ENCODE results near the gene NREP. TPM values are rescaled to one million over a fixed set of nuclear protein-coding genes. Genes with fewer than 3 reads are reported as not detected.

The NREP gene
- total RNA-seq, 1 experiment from 2014 or later, result 160 TPM

DNA sequence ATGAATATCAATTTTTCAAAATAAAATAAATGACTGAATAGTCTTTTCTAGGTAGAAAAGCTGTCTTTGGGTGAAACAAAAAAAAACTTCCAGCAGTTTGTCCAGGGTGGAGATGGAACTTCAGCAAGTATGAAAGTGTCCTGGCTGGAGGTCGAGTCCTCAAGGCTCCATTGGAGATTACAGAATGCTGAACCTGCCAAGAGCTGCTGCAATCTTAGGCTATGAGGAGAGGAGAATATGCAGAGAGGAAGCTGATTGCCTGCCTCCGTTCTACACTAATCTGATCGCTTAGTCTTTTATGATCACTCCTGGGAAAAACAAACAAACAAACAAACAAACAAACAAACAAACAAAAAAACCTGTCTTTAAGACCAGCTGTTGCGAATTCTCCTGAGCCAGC is 50.6 kb downstream of the NREP start:
- Mint-ChIP-seq H3K27me3 (ENCODE audit: low read depth) (no peaks in the 10 kb centered on the region), H3K36me3 (no peaks in the 10 kb centered on the region), H3K4me3 (no peak overlapping the region), H3K27ac (no peak overlapping the region), H3K9me3 (no peaks in the 10 kb centered on the region; the same call in 1 of the 2 replicates), H3K4me1 (peaks cover 20% of the 10 kb centered on the region)
- ChIA-PET CTCF (interaction anchor here (0.9 kb wide), 1 partner anchor 156 kb away, joined by 3 read pairs; no protein-coding TSS in a partner anchor), POLR2A (interaction anchor here (0.7 kb wide), 1 partner anchor 10 kb away, joined by 4 read pairs; no protein-coding TSS in a partner anchor)
- ATAC-seq (peak; percentile 60; the same call in 1 of the 2 replicates), DNase-seq (ENCODE audit: low spot score) (no peak)
- TF ChIP-seq RORB (CRISPR knock-in tag; IDR thresholded peaks at IDR 0.05), result no peak

DNA sequence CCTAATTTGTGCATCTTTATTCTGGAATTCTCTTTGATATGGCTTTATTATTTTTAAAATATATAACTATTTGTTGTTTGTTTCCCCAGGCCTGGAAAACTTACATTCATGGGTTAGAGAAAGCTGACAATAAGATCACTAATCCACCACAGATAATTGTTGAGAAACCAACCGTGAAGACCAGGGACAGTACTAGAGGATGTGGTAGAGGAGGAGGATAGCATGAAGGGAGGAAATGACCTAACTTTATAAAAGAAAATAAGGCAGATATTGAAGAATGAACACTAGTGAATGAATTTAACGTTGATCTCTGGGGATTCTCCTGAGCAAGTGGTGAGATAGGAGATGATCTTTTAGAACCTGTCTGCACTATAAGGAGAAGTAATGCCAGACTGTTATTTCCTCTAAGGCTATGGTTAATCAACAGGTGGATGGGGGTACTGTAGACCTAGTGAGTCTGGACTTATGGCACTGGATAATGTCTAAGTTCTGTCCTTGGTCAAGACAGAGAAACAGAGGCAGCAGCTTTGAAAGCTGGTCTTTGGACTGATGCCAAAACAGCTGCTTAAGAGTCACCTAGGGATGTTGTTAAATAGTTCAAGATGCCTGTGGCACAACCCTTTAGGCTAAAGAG is 52.4 kb downstream of the NREP start:
- Mint-ChIP-seq H3K36me3 (no peaks in the 10 kb centered on the region), H3K9me3 (no peaks in the 10 kb centered on the region), H3K4me1 (peaks cover 20% of the 10 kb centered on the region), H3K4me3 (no peak overlapping the region), H3K27ac (no peak overlapping the region), H3K27me3 (ENCODE audit: low read depth) (no peaks in the 10 kb centered on the region)
- CTCF ChIA-PET, result interaction anchor here (0.5 kb wide), 1 partner anchor 472 kb away, joined by 4 read pairs; no protein-coding TSS in a partner anchor
- TF ChIP-seq, protein P1, sequence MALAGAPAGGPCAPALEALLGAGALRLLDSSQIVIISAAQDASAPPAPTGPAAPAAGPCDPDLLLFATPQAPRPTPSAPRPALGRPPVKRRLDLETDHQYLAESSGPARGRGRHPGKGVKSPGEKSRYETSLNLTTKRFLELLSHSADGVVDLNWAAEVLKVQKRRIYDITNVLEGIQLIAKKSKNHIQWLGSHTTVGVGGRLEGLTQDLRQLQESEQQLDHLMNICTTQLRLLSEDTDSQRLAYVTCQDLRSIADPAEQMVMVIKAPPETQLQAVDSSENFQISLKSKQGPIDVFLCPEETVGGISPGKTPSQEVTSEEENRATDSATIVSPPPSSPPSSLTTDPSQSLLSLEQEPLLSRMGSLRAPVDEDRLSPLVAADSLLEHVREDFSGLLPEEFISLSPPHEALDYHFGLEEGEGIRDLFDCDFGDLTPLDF (CRISPR knock-in tag; IDR thresholded peaks at IDR 0.05), result no peak
- TF ChIP-seq, protein P2, sequence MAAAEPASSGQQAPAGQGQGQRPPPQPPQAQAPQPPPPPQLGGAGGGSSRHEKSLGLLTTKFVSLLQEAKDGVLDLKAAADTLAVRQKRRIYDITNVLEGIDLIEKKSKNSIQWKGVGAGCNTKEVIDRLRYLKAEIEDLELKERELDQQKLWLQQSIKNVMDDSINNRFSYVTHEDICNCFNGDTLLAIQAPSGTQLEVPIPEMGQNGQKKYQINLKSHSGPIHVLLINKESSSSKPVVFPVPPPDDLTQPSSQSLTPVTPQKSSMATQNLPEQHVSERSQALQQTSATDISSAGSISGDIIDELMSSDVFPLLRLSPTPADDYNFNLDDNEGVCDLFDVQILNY (CRISPR knock-in tag; IDR thresholded peaks at IDR 0.05), result no peak
- no peak for TF ChIP-seq FOXP1 (CRISPR knock-in tag; IDR thresholded peaks at IDR 0.05; ENCODE audit: borderline replicate concordance)
- no peak for TF ChIP-seq OVOL2 (CRISPR knock-in tag; IDR thresholded peaks at IDR 0.05; ENCODE audit: borderline replicate concordance)
- no peak for TF ChIP-seq ATF1 (CRISPR knock-in tag; IDR thresholded peaks at IDR 0.05)
- TF ChIP-seq, protein P3, sequence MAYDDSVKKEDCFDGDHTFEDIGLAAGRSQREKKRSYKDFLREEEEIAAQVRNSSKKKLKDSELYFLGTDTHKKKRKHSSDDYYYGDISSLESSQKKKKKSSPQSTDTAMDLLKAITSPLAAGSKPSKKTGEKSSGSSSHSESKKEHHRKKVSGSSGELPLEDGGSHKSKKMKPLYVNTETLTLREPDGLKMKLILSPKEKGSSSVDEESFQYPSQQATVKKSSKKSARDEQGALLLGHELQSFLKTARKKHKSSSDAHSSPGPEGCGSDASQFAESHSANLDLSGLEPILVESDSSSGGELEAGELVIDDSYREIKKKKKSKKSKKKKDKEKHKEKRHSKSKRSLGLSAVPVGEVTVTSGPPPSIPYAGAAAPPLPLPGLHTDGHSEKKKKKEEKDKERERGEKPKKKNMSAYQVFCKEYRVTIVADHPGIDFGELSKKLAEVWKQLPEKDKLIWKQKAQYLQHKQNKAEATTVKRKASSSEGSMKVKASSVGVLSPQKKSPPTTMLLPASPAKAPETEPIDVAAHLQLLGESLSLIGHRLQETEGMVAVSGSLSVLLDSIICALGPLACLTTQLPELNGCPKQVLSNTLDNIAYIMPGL (CRISPR knock-in tag; IDR thresholded peaks at IDR 0.05), result no peak
- TF ChIP-seq, protein P4, sequence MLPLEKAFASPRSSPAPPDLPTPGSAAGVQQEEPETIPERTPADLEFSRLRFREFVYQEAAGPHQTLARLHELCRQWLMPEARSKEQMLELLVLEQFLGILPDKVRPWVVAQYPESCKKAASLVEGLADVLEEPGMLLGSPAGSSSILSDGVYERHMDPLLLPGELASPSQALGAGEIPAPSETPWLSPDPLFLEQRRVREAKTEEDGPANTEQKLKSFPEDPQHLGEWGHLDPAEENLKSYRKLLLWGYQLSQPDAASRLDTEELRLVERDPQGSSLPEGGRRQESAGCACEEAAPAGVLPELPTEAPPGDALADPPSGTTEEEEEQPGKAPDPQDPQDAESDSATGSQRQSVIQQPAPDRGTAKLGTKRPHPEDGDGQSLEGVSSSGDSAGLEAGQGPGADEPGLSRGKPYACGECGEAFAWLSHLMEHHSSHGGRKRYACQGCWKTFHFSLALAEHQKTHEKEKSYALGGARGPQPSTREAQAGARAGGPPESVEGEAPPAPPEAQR (CRISPR knock-in tag; IDR thresholded peaks at IDR 0.05), result no peak
- no peak for TF ChIP-seq JUN (CRISPR knock-in tag; IDR thresholded peaks at IDR 0.05)
- no peak for TF ChIP-seq ZNF121 (CRISPR knock-in tag; IDR thresholded peaks at IDR 0.05)
- TF ChIP-seq NR2C2 (CRISPR knock-in tag; IDR thresholded peaks at IDR 0.05), result no peak
- no peak for TF ChIP-seq RELA (CRISPR knock-in tag; IDR thresholded peaks at IDR 0.05; ENCODE audit: borderline replicate concordance)
- TF ChIP-seq TP53 (CRISPR knock-in tag; IDR thresholded peaks at IDR 0.05), result no peak
- TF ChIP-seq, protein P5, sequence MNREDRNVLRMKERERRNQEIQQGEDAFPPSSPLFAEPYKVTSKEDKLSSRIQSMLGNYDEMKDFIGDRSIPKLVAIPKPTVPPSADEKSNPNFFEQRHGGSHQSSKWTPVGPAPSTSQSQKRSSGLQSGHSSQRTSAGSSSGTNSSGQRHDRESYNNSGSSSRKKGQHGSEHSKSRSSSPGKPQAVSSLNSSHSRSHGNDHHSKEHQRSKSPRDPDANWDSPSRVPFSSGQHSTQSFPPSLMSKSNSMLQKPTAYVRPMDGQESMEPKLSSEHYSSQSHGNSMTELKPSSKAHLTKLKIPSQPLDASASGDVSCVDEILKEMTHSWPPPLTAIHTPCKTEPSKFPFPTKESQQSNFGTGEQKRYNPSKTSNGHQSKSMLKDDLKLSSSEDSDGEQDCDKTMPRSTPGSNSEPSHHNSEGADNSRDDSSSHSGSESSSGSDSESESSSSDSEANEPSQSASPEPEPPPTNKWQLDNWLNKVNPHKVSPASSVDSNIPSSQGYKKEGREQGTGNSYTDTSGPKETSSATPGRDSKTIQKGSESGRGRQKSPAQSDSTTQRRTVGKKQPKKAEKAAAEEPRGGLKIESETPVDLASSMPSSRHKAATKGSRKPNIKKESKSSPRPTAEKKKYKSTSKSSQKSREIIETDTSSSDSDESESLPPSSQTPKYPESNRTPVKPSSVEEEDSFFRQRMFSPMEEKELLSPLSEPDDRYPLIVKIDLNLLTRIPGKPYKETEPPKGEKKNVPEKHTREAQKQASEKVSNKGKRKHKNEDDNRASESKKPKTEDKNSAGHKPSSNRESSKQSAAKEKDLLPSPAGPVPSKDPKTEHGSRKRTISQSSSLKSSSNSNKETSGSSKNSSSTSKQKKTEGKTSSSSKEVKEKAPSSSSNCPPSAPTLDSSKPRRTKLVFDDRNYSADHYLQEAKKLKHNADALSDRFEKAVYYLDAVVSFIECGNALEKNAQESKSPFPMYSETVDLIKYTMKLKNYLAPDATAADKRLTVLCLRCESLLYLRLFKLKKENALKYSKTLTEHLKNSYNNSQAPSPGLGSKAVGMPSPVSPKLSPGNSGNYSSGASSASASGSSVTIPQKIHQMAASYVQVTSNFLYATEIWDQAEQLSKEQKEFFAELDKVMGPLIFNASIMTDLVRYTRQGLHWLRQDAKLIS (CRISPR knock-in tag; IDR thresholded peaks at IDR 0.05; ENCODE audit: borderline replicate concordance), result no peak
- TF ChIP-seq, protein P6, sequence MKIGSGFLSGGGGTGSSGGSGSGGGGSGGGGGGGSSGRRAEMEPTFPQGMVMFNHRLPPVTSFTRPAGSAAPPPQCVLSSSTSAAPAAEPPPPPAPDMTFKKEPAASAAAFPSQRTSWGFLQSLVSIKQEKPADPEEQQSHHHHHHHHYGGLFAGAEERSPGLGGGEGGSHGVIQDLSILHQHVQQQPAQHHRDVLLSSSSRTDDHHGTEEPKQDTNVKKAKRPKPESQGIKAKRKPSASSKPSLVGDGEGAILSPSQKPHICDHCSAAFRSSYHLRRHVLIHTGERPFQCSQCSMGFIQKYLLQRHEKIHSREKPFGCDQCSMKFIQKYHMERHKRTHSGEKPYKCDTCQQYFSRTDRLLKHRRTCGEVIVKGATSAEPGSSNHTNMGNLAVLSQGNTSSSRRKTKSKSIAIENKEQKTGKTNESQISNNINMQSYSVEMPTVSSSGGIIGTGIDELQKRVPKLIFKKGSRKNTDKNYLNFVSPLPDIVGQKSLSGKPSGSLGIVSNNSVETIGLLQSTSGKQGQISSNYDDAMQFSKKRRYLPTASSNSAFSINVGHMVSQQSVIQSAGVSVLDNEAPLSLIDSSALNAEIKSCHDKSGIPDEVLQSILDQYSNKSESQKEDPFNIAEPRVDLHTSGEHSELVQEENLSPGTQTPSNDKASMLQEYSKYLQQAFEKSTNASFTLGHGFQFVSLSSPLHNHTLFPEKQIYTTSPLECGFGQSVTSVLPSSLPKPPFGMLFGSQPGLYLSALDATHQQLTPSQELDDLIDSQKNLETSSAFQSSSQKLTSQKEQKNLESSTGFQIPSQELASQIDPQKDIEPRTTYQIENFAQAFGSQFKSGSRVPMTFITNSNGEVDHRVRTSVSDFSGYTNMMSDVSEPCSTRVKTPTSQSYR (CRISPR knock-in tag; IDR thresholded peaks at IDR 0.05), result no peak
- TF ChIP-seq, protein P7, sequence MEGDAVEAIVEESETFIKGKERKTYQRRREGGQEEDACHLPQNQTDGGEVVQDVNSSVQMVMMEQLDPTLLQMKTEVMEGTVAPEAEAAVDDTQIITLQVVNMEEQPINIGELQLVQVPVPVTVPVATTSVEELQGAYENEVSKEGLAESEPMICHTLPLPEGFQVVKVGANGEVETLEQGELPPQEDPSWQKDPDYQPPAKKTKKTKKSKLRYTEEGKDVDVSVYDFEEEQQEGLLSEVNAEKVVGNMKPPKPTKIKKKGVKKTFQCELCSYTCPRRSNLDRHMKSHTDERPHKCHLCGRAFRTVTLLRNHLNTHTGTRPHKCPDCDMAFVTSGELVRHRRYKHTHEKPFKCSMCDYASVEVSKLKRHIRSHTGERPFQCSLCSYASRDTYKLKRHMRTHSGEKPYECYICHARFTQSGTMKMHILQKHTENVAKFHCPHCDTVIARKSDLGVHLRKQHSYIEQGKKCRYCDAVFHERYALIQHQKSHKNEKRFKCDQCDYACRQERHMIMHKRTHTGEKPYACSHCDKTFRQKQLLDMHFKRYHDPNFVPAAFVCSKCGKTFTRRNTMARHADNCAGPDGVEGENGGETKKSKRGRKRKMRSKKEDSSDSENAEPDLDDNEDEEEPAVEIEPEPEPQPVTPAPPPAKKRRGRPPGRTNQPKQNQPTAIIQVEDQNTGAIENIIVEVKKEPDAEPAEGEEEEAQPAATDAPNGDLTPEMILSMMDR (IDR thresholded peaks at IDR 0.05), result no peak
- TF ChIP-seq NFE2L1 (CRISPR knock-in tag; IDR thresholded peaks at IDR 0.05), result no peak
- no peak for TF ChIP-seq IRF2 (CRISPR knock-in tag; IDR thresholded peaks at IDR 0.05; ENCODE audit: borderline replicate concordance, low read depth)
- ATAC-seq, result no peak
- POLR2A ChIA-PET, result no interaction called here
- DNase-seq (ENCODE audit: low spot score), result no peak

Data from WTC11 (cell line).